SK-N-SH (cell line): Measurements from ENCODE around the gene PPHLN1. TPM values are rescaled to one million over a fixed set of nuclear protein-coding genes. Genes with fewer than 3 reads are reported as not detected.

ENCODE experiments used
- CTCF ChIA-PET: fragments of 300-600, 350-600 bp; formaldehyde crosslinking; extraction: SDS; loops from one replicate; lab custom pipeline; 2021; lab: Yijun Ruan, JAX
- POLR2A ChIA-PET: fragments of 350-600 bp; sonication (Branson Sonifier 250); formaldehyde crosslinking; extraction: SDS; loops from one replicate; lab custom pipeline; 2020; ENCODE audit warnings: antibody characterized with exemption, inconsistent platforms; lab: Yijun Ruan, JAX
- DNase-seq: peaks from one replicate; pipeline ENCODE4 v3.0.0; 2012
- H2AFZ ChIP-seq: fragments of 200-600 bp; sonication (generic); 2 replicates; pipeline ENCODE4 v1.8.1; 2016; ENCODE audit warnings: antibody characterized with exemption, mild to moderate bottlenecking, low read depth
- H3F3A ChIP-seq: fragments of 200-600 bp; sonication (generic); replicated peaks from 2 replicates; pipeline ENCODE3; 2016; ENCODE audit warnings: antibody characterized with exemption, mild to moderate bottlenecking; ENCODE audit not compliant: insufficient read depth
- H3K27ac ChIP-seq, 2 experiments: fragments of 200-500 bp in 1 of 2; fragments of 200-600 bp in 1 of 2; sonication (Bioruptor generic) in 1 of 2; sonication (generic), shearing (Covaris generic) in 1 of 2; 2 replicates each; pipeline versions ENCODE4 v1.5.1 to v1.6.1; 2014 to 2016; ENCODE audit warnings: low read depth in 2 of 2, inconsistent platforms in 1 of 2, low read length in 1 of 2, mild to moderate bottlenecking in 1 of 2, mixed read lengths in 1 of 2
- H3K27me3 ChIP-seq: fragments of 200-600 bp; sonication (generic), shearing (Covaris generic); 2 replicates; pipeline ENCODE4 v1.6.1; 2016; ENCODE audit warnings: mixed run types; ENCODE audit not compliant: insufficient read depth
- H3K36me3 ChIP-seq, 2 experiments: fragments of 200-500 bp in 1 of 2; fragments of 200-600 bp in 1 of 2; sonication (Bioruptor generic) in 1 of 2; sonication (generic) in 1 of 2; replicated peaks in 1 of 2; 2 replicates each; pipeline versions ENCODE3 to v1.5.1; 2014 to 2016; ENCODE audit warnings: low read length in 1 of 2, mild to moderate bottlenecking in 1 of 2; ENCODE audit not compliant: insufficient read depth in 2 of 2, control insufficient read depth in 1 of 2
- H3K4me1 ChIP-seq, 2 experiments: fragments of 200-500 bp in 1 of 2; fragments of 200-600 bp in 1 of 2; sonication (Bioruptor generic) in 1 of 2; sonication (generic), shearing (Covaris generic) in 1 of 2; 2 replicates each; pipeline versions ENCODE4 v1.5.1 to v1.6.1; 2014 to 2016; ENCODE audit warnings: low read depth in 1 of 2, low read length in 1 of 2, mixed run types in 1 of 2; ENCODE audit not compliant: insufficient read depth in 2 of 2, control insufficient read depth in 1 of 2
- H3K4me2 ChIP-seq: fragments of 200-600 bp; sonication (generic), shearing (Covaris generic); 2 replicates; pipeline ENCODE4 v1.6.1; 2017; ENCODE audit warnings: mixed run types
- H3K4me3 ChIP-seq, 2 experiments: fragments of 200-500 bp in 1 of 2; fragments of 200-600 bp in 1 of 2; sonication (Bioruptor generic) in 1 of 2; sonication (generic), shearing (Covaris generic) in 1 of 2; 2 replicates each; pipeline versions ENCODE4 v1.5.1 to v1.8.1; 2014 to 2016; ENCODE audit warnings: low read depth in 2 of 2, inconsistent platforms in 1 of 2, low read length in 1 of 2, mild to moderate bottlenecking in 1 of 2, mixed read lengths in 1 of 2, moderate library complexity in 1 of 2
- H3K79me2 ChIP-seq: fragments of 200-600 bp; sonication (generic); 2 replicates; pipeline ENCODE4 v1.8.1; 2017; ENCODE audit warnings: mild to moderate bottlenecking; ENCODE audit not compliant: insufficient read depth
- H3K9ac ChIP-seq: fragments of 200-600 bp; sonication (generic); 2 replicates; pipeline ENCODE4 v1.6.1; 2017; ENCODE audit warnings: mixed run types
- H3K9me2 ChIP-seq: fragments of 200-600 bp; sonication (generic); 2 replicates; pipeline ENCODE4 v1.6.1; 2017; ENCODE audit warnings: mixed run types
- H3K9me3 ChIP-seq: fragments of 200-600 bp; sonication (generic); 2 replicates; pipeline ENCODE4 v1.6.1; 2017; ENCODE audit warnings: mixed run types, mild to moderate bottlenecking, moderate library complexity
- H4K20me1 ChIP-seq: fragments of 200-600 bp; sonication (generic); 2 replicates; pipeline ENCODE4 v1.6.1; 2017; ENCODE audit warnings: mild to moderate bottlenecking, mixed run types; ENCODE audit not compliant: insufficient read depth
- CHD2 ChIP-seq: fragments of 150-350 bp; IDR thresholded peaks from 2 replicates; pipeline ENCODE4 v1.6.1; 2018; ENCODE audit warnings: low read length; ENCODE audit not compliant: partially characterized antibody
- FOSL2 ChIP-seq: IDR thresholded peaks from 2 replicates; pipeline ENCODE4 v1.4.0; 2012; ENCODE audit warnings: low read depth, mild to moderate bottlenecking, moderate library complexity, borderline replicate concordance
- FOXJ3 ChIP-seq: sonication (generic); formaldehyde crosslinking; IDR thresholded peaks from 2 replicates; pipeline ENCODE4 v1.5.1; 2020; ENCODE audit warnings: mild to moderate bottlenecking, missing genetic modification reagents
- GABPA ChIP-seq: IDR thresholded peaks from 2 replicates; pipeline ENCODE4 v1.4.0; 2012; ENCODE audit warnings: low read depth, mild to moderate bottlenecking
- GATA2 ChIP-seq: sonication (generic); formaldehyde crosslinking; IDR thresholded peaks from 2 replicates; pipeline ENCODE4 v1.5.0; 2020; ENCODE audit warnings: mild to moderate bottlenecking, missing genetic modification reagents
- MEF2A ChIP-seq: IDR thresholded peaks from 2 replicates; pipeline ENCODE4 v1.4.0; 2012; ENCODE audit warnings: low read depth, borderline replicate concordance
- NFIC ChIP-seq: IDR thresholded peaks from 2 replicates; pipeline ENCODE4 v1.4.0; 2012; ENCODE audit warnings: borderline replicate concordance
- NRF1 ChIP-seq: IDR thresholded peaks from 2 replicates; pipeline ENCODE4 v1.6.1; 2012; ENCODE audit warnings: low read depth, mild to moderate bottlenecking, low read length
- PBX3 ChIP-seq: IDR thresholded peaks from 2 replicates; pipeline ENCODE4; 2012
- POLR2AphosphoS5 ChIP-seq: IDR thresholded peaks from 2 replicates; pipeline ENCODE4 v1.6.1; 2012; ENCODE audit warnings: low read depth, low read length
- SIN3A ChIP-seq: IDR thresholded peaks from 2 replicates; pipeline ENCODE4 v1.6.1; 2012; ENCODE audit warnings: low read depth, mild to moderate bottlenecking, low read length, moderate library complexity, borderline replicate concordance
- TAF1 ChIP-seq: IDR thresholded peaks from 2 replicates; pipeline ENCODE4 v1.6.1; 2012; ENCODE audit warnings: low read depth, mild to moderate bottlenecking, low read length, moderate library complexity, borderline replicate concordance
- TEAD4 ChIP-seq: IDR thresholded peaks from 2 replicates; pipeline ENCODE4 v1.4.0; 2012; ENCODE audit warnings: mild to moderate bottlenecking, borderline replicate concordance; ENCODE audit not compliant: insufficient read depth
- ZBTB33 ChIP-seq: IDR thresholded peaks from 2 replicates; pipeline ENCODE4 v1.4.0; 2012; ENCODE audit warnings: low read depth, borderline replicate concordance
- WGBS: methylation state at CpG from one replicate; pipeline ENCODE4 v1.1.6; 2017; ENCODE audit warnings: low lambda C conversion rate; 5-methylcytosine and 5-hydroxymethylcytosine counted together
- polyA plus RNA-seq, 3 experiments: library from polyadenylated mRNA; depleted of rRNA; stranded (reverse); fragments of >200 nt; gene quantifications; 2 replicates each; pipeline ENCODE4 v1.2.3, GENCODE V29; 2012

Gene PPHLN1
- polyA plus RNA-seq, 1 of the 3 experiments (the other 2 are of a cell fraction): 55.4 TPM

GRCh38 chr12:42299392-42300308, 26.3 kb upstream of the PPHLN1 start:
- H3K4me2 ChIP-seq: no peak overlapping the region
- H4K20me1 ChIP-seq: no peaks in the 10 kb centered on the region
- H3K79me2 ChIP-seq: no peaks in the 10 kb centered on the region
- H3K9me2 ChIP-seq: no peaks in the 10 kb centered on the region
- H3K36me3 ChIP-seq: peaks cover 0 to 4% of the 10 kb centered on the region in 2 experiments
- H3K4me1 ChIP-seq: no peaks in the 10 kb centered on the region
- H3K4me3 ChIP-seq: no peak overlapping the region
- DNase-seq: no peak
- H3K27ac ChIP-seq: no peak overlapping the region
- POLR2A ChIA-PET: no interaction called here
- H3K9me3 ChIP-seq: no peaks in the 10 kb centered on the region
- no peak for TF ChIP-seq SIN3A
- TF ChIP-seq FOSL2: peak; percentile 55; the same call in 1 of the 2 replicates
- no peak for TF ChIP-seq TEAD4
- peaks cover 8% of the 10 kb centered on the region for H3F3A ChIP-seq
- 82% methylated on average over 8 of the region's 8 CpGs for WGBS
- H3K27me3 ChIP-seq: no peaks in the 10 kb centered on the region
- peak overlapping the region; percentile 30; the same call in 1 of the 2 replicates for H2AFZ ChIP-seq
- CTCF ChIA-PET: interaction anchor here (0.7 kb wide), 1 partner anchor 10 kb away, joined by 3 read pairs; no protein-coding TSS in a partner anchor
- no peak overlapping the region for H3K9ac ChIP-seq

GRCh38 chr12:42306297-42306696, 19.7 kb upstream of the PPHLN1 start:
- Histone ChIP-seq H3K27ac (no peak overlapping the region), H3K9ac (no peak overlapping the region), H4K20me1 (no peaks in the 10 kb centered on the region), H3K4me2 (no peak overlapping the region), H3K9me2 (no peaks in the 10 kb centered on the region), H3F3A (no peaks in the 10 kb centered on the region), H3K36me3 (peaks cover 0 to 8% of the 10 kb centered on the region in 2 experiments), H3K9me3 (no peaks in the 10 kb centered on the region), H3K79me2 (no peaks in the 10 kb centered on the region), H2AFZ (no peak overlapping the region), H3K27me3 (no peaks in the 10 kb centered on the region), H3K4me3 (no peak overlapping the region), H3K4me1 (no peaks in the 10 kb centered on the region)
- ChIA-PET POLR2A (no interaction called here), CTCF (no interaction called here)
- WGBS: 95% methylated on average over 3 of the region's 3 CpGs
- no peak for DNase-seq
- TF ChIP-seq GABPA: no peak
- no peak for TF ChIP-seq TAF1
- TF ChIP-seq NFIC: no peak
- no peak for TF ChIP-seq ZBTB33
- no peak for TF ChIP-seq MEF2A
- no peak for TF ChIP-seq PBX3
- no peak for TF ChIP-seq CHD2
- TF ChIP-seq POLR2AphosphoS5: no peak
- no peak for TF ChIP-seq GATA2 (CRISPR knock-in tag)
- no peak for TF ChIP-seq NRF1
- no peak for TF ChIP-seq FOXJ3 (CRISPR knock-in tag)
